Vagina (tissue), 2 donors: ENCODE measurements around the gene PPIL4.

Experiments used
- POLR2A ChIP-seq, 2 donors: fragments of 450-650 bp; IDR thresholded peaks; one replicate each; pipeline ENCODE4 v1.6.1; 2017; ENCODE audit warnings: antibody characterized with exemption in 2 of 2, mild to moderate bottlenecking in 2 of 2, moderate library complexity in 2 of 2
- POLR2AphosphoS5 ChIP-seq, 2 donors: sonication (generic); formaldehyde crosslinking; IDR thresholded peaks; one replicate each; pipeline ENCODE4 v1.9.0; 2017; ENCODE audit warnings: antibody characterized with exemption in 2 of 2, mild to moderate bottlenecking in 2 of 2, low read depth in 1 of 2; ENCODE audit not compliant: insufficient read depth in 1 of 2
- TF ChIP-seq, protein P1 (sequence below), 3 experiments: fragments of 450-650 bp in 2 of 3; fragments of 200-600 bp in 1 of 3; sonication (generic) in 1 of 3; IDR thresholded peaks; one replicate each; pipeline ENCODE4 v1.5.1; 2017 to 2019; ENCODE audit warnings: antibody characterized with exemption in 3 of 3, mild to moderate bottlenecking in 2 of 3, moderate library complexity in 2 of 3

DNA sequence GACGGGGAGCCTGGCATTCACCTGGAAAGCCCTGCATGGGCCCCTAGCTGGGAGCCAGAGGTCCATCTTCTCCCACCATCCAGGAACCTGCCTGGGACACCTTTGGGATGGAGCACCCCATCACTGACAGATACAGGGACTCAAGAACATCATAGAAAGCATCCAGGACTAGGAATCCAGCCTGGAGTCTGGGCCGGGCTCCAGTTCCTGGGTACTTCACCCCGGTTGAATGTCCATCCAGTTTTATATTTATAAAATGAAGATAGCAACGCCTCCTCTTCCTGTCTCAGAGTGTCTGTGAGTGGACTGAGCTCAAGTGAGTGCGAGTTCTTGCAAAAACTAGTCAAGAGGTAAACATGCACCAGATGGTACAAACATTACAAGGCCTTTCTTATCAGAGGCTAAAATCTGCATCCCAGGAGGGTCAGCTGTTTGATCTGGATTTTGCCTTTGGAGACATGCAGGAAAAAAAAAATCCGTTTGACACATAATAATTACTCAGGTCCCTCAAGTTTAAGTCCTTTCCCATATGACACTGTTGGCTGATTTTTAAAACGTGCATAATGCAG lies 88.4 kb downstream of the PPIL4 start:
- TF ChIP-seq POLR2A (IDR thresholded peaks at IDR 0.05): no peak
- TF ChIP-seq, protein P1, sequence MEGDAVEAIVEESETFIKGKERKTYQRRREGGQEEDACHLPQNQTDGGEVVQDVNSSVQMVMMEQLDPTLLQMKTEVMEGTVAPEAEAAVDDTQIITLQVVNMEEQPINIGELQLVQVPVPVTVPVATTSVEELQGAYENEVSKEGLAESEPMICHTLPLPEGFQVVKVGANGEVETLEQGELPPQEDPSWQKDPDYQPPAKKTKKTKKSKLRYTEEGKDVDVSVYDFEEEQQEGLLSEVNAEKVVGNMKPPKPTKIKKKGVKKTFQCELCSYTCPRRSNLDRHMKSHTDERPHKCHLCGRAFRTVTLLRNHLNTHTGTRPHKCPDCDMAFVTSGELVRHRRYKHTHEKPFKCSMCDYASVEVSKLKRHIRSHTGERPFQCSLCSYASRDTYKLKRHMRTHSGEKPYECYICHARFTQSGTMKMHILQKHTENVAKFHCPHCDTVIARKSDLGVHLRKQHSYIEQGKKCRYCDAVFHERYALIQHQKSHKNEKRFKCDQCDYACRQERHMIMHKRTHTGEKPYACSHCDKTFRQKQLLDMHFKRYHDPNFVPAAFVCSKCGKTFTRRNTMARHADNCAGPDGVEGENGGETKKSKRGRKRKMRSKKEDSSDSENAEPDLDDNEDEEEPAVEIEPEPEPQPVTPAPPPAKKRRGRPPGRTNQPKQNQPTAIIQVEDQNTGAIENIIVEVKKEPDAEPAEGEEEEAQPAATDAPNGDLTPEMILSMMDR (IDR thresholded peaks at IDR 0.05): no peak
- TF ChIP-seq POLR2AphosphoS5 (IDR thresholded peaks at IDR 0.05; ENCODE audit: insufficient read depth in 1 of 2, low read depth in 1 of 2): no peak
